Activated CD4-positive, alpha-beta T cell treated with anti-CD3 and anti-CD28 coated beads, Interleukin-2, amount 10 ng/mL, durations not matched to agents 7 days and 5 days (primary cell): Measurements from ENCODE around the gene NOP58. TPM values are rescaled to one million over a fixed set of nuclear protein-coding genes. Genes with fewer than 3 reads are reported as not detected.
"Not testable (repeated sequence)": the region's sequence is repeated elsewhere in the genome, so short reads cannot be mapped to it uniquely, and the experiment has no call there.

Experiments
- CTCF ChIA-PET: fragments of 350-600 bp; sonication (Branson Sonifier 250); formaldehyde crosslinking; loops from one replicate; lab custom pipeline; 2021; ENCODE audit warnings: antibody characterized with exemption; lab: Charles Lee
- POLR2A ChIA-PET: fragments of 350-600 bp; sonication (Branson Sonifier 250); formaldehyde crosslinking; loops from one replicate; lab custom pipeline; 2021; ENCODE audit warnings: antibody characterized with exemption; lab: Charles Lee
- DNase-seq: peaks from one replicate; pipeline ENCODE4 v3.0.0-alpha.2; 2020
- H3K27ac Mint-ChIP-seq: one replicate; pipeline ENCODE4 v1.8.0; 2021; ENCODE audit warnings: mild to moderate bottlenecking, moderate library complexity, mixed read lengths
- H3K27me3 Mint-ChIP-seq: one replicate; pipeline ENCODE4 v1.8.0; 2021; ENCODE audit warnings: mixed read lengths
- H3K36me3 Mint-ChIP-seq: one replicate; pipeline ENCODE4 v1.8.0; 2021; ENCODE audit warnings: low read depth, mixed read lengths
- H3K4me1 Mint-ChIP-seq: one replicate; pipeline ENCODE4 v1.8.0; 2021; ENCODE audit warnings: mixed read lengths
- H3K4me3 Mint-ChIP-seq: one replicate; pipeline ENCODE4 v1.8.0; 2021; ENCODE audit warnings: mild to moderate bottlenecking, moderate library complexity, mixed read lengths
- H3K9me3 Mint-ChIP-seq: one replicate; pipeline ENCODE4 v1.8.0; 2021; ENCODE audit warnings: mixed read lengths
- total RNA-seq, 2 experiments: library from RNA; stranded (reverse); gene quantifications; one replicate each; pipeline ENCODE4 v1.2.3, GENCODE V29; 2021

Gene NOP58
- 100 to 1,000 TPM; 102 to 104 TPM for total RNA-seq

DNA sequence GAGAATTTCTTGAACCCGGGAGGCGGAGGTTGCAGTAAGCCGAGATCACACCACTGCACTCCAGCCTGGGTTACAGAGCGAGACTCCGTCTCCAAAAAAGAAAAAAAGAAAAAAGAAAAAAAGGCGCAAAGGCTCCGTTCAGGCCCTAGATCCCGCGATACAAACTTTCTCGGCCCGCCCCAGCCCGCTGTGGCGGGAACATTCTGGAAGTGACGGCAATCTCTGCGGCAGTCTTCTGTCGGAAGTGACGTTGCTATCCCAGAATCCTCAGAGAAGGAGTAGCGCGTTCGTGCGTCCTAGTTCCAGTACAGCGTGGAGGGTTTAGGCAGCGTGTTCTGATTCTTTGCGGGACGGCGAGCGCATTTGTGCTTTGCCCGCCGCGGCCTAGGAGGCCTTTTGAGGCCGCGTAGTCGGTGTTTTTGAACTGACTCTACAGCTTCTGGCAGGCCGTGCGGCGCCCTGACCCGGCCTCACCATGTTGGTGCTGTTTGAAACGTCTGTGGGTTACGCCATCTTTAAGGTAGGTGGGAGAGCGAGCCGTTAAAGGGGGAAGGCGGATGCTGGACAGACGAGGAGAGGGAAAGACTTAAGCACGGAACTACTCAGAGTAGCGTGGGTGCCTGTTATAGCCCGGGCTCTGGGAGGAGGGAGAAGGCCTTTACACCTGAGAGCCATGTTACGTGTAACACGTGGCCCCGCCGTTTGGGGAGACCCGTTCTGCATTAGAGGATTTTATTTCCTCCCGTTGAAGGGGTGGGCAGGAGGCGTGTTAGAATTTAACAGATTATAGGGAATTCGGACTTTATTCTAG lies at the start of gene NOP58:
Gene NOP58 (plus strand): TSS at position 297 of the 811 bp plus-strand sequence. CDS start 179 bp downstream, at position 476.
- Mint-ChIP-seq H3K36me3 (peaks cover 5% of the 10 kb centered on the region), H3K9me3 (no peaks in the 10 kb centered on the region), H3K4me3 (peak within 1 kb of the TSS; percentile 63), H3K4me1 (peaks cover 19% of the 10 kb centered on the region), H3K27me3 (no peaks in the 10 kb centered on the region), H3K27ac (peak within 1 kb of the TSS; percentile 85)
- CTCF ChIA-PET, result interaction anchor here (0.6 to 1.3 kb wide), 3 partner anchors 11 to 263 kb away, joined by 3 to 5 read pairs (median 4); no protein-coding TSS in a partner anchor
- DNase-seq, result peak; percentile 95
- POLR2A ChIA-PET, result interaction anchor here (0.7 kb wide), 1 partner anchor 11 kb away, joined by 4 read pairs; no protein-coding TSS in a partner anchor

DNA sequence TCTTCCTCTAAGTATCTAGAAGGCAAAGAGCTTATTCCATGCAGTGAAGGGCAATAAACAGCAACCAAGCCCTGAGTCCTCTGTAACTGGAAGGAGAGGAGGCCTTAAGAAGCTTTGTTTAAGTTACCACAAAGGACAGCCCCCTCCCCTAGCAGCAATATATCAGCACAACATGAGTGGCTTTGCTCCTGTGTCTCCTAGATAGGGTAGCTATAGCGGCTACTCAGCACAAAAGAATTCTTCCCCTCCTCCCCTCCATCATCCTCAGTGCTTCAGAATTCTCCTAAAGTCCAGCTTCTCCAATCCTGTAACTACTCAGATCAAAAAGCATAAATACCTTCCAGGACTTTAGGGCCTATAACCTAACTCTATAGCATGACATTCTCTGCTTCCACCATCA lies 43.7 kb upstream of the NOP58 start:
- Mint-ChIP-seq H3K4me1 (peaks cover 15% of the 10 kb centered on the region), H3K9me3 (no peaks in the 10 kb centered on the region), H3K27ac (no peak overlapping the region), H3K4me3 (no peak overlapping the region), H3K27me3 (no peaks in the 10 kb centered on the region), H3K36me3 (peaks cover 35% of the 10 kb centered on the region)
- CTCF ChIA-PET, result interaction anchor here (0.6 to 0.8 kb wide), 3 partner anchors 19 to 1832 kb away, joined by 3 to 7 read pairs (median 4); no protein-coding TSS in a partner anchor
- POLR2A ChIA-PET, result no interaction called here
- no peak for DNase-seq

GRCh38 chr2:202237787-202238233 lies 27.8 kb upstream of the NOP58 start:
- no peak for DNase-seq
- Mint-ChIP-seq H3K4me3 (peak overlapping the region; percentile 88), H3K9me3 (peaks cover 5% of the 10 kb centered on the region), H3K4me1 (peaks cover 37% of the 10 kb centered on the region), H3K27me3 (no peaks in the 10 kb centered on the region), H3K36me3 (peaks cover 4% of the 10 kb centered on the region), H3K27ac (peak overlapping the region; percentile 97)
- ChIA-PET POLR2A (no interaction called here), CTCF (interaction anchor here (1.1 kb wide), 1 partner anchor 35 kb away, joined by 3 read pairs; no protein-coding TSS in a partner anchor)

GRCh38 chr2:202238234-202239197 lies 27.0 kb upstream of the NOP58 start, which contains the start of gene SUMO1:
Gene SUMO1, minus strand, starts transcription at chr2:202238597. Its CDS starts 146 bp downstream, at chr2:202238451.
- peak within 1 kb of the TSS; percentile 88 for H3K4me3 Mint-ChIP-seq
- peak within 1 kb of the TSS; percentile 97 for H3K27ac Mint-ChIP-seq
- peaks cover 31% of the 10 kb centered on the region for H3K4me1 Mint-ChIP-seq
- CTCF ChIA-PET, result interaction anchor here (0.6 to 1.3 kb wide), 2 partner anchors 34 to 120 kb away, joined by 3 read pairs; no protein-coding TSS in a partner anchor
- peaks cover 5% of the 10 kb centered on the region for H3K9me3 Mint-ChIP-seq
- H3K36me3 Mint-ChIP-seq, result peaks cover 4% of the 10 kb centered on the region
- H3K27me3 Mint-ChIP-seq, result no peaks in the 10 kb centered on the region
- peak; percentile 95 for DNase-seq
- POLR2A ChIA-PET, result no interaction called here

- H3K27me3 Mint-ChIP-seq, H3K36me3 Mint-ChIP-seq, H3K4me1 Mint-ChIP-seq, H3K9me3 Mint-ChIP-seq, H3K27ac Mint-ChIP-seq, DNase-seq, POLR2A ChIA-PET, H3K4me3 Mint-ChIP-seq: not testable (repeated sequence)
- CTCF ChIA-PET, result interaction anchor here (0.6 kb wide), 2 partner anchors 17 to 19 kb away, joined by 3 to 5 read pairs; no protein-coding TSS in a partner anchor
Observed at GRCh38 chr2:202247710-202248109, 17.9 kb upstream of the NOP58 start.

GRCh38 chr2:202249521-202250253 lies 15.9 kb upstream of the NOP58 start:
- H3K36me3 Mint-ChIP-seq, result no peaks in the 10 kb centered on the region
- CTCF ChIA-PET, result interaction anchor here (0.6 kb wide), 1 partner anchor 8 kb away, joined by 3 read pairs; no protein-coding TSS in a partner anchor
- no peak overlapping the region for H3K27ac Mint-ChIP-seq

GRCh38 chr2:202251494-202251893 lies 14.1 kb upstream of the NOP58 start:
- H3K27ac Mint-ChIP-seq, result no peak overlapping the region
- H3K9me3 Mint-ChIP-seq, result peaks cover 4% of the 10 kb centered on the region
- no peak overlapping the region for H3K4me3 Mint-ChIP-seq
- H3K36me3 Mint-ChIP-seq, result no peaks in the 10 kb centered on the region
- no peak for DNase-seq
- POLR2A ChIA-PET, result no interaction called here
- CTCF ChIA-PET, result interaction anchor here (0.6 to 0.8 kb wide), 2 partner anchors 10 to 1011 kb away, joined by 4 read pairs; no protein-coding TSS in a partner anchor
- H3K27me3 Mint-ChIP-seq, result peaks cover 4% of the 10 kb centered on the region
- peaks cover 6% of the 10 kb centered on the region for H3K4me1 Mint-ChIP-seq

More at GRCh38 chr2:202249521-202250253, 15.9 kb upstream of the NOP58 start:
- Mint-ChIP-seq H3K4me3 (no peak overlapping the region), H3K9me3 (peaks cover 4% of the 10 kb centered on the region), H3K27me3 (peaks cover 6% of the 10 kb centered on the region), H3K4me1 (peaks cover 6% of the 10 kb centered on the region)
- POLR2A ChIA-PET, result no interaction called here
- no peak for DNase-seq

GRCh38 chr2:202261531-202261930 lies 4.0 kb upstream of the NOP58 start:
- no peak overlapping the region for H3K27ac Mint-ChIP-seq
- no peaks in the 10 kb centered on the region for H3K27me3 Mint-ChIP-seq
- POLR2A ChIA-PET, result no interaction called here
- no peak for DNase-seq
- no peaks in the 10 kb centered on the region for H3K9me3 Mint-ChIP-seq
- CTCF ChIA-PET, result no interaction called here
- H3K4me1 Mint-ChIP-seq, result peaks cover 7% of the 10 kb centered on the region
- no peaks in the 10 kb centered on the region for H3K36me3 Mint-ChIP-seq
- no peak overlapping the region for H3K4me3 Mint-ChIP-seq

GRCh38 chr2:202267495-202267894 lies 1.9 kb downstream of the NOP58 start:
- Mint-ChIP-seq H3K4me1 (peaks cover 26% of the 10 kb centered on the region), H3K27ac (no peak overlapping the region), H3K27me3 (no peaks in the 10 kb centered on the region), H3K36me3 (peaks cover 5% of the 10 kb centered on the region), H3K4me3 (no peak overlapping the region), H3K9me3 (no peaks in the 10 kb centered on the region)
- DNase-seq, result peak; percentile 30
- ChIA-PET POLR2A (no interaction called here), CTCF (interaction anchor here (1.0 to 2.4 kb wide), 3 partner anchors 9 to 37 kb away, joined by 3 to 9 read pairs (median 3); no protein-coding TSS in a partner anchor)

DNA sequence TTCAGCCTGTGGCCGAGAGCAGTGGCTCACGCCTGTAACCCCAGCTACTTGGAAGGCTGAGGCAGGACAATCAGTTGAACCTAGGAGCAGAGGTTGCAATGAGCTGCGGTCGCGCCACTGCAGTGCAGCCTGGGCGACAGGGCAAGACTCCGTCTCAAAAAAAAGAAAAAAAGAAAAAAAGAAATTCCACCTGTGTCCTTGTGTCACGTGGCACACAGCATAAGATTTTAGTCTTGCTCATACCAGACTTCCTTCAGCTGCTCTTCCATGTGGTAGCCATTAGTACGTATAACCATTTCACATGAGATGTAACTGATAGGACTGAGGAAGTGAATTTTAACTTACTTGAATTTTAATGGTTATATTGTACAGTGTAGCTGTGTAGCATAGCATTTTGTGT lies 4.0 kb downstream of the NOP58 start:
- Mint-ChIP-seq H3K27ac (peak overlapping the region; percentile 80), H3K9me3 (no peaks in the 10 kb centered on the region), H3K4me3 (peak overlapping the region; percentile 44), H3K36me3 (peaks cover 5% of the 10 kb centered on the region), H3K27me3 (no peaks in the 10 kb centered on the region), H3K4me1 (peaks cover 26% of the 10 kb centered on the region)
- CTCF ChIA-PET, result interaction anchor here (0.6 to 0.8 kb wide), 2 partner anchors 8 to 90 kb away, joined by 3 read pairs; no protein-coding TSS in a partner anchor
- POLR2A ChIA-PET, result interaction anchor here (0.6 kb wide), 1 partner anchor 29 kb away, joined by 3 read pairs; no protein-coding TSS in a partner anchor
- DNase-seq, result no peak

DNA sequence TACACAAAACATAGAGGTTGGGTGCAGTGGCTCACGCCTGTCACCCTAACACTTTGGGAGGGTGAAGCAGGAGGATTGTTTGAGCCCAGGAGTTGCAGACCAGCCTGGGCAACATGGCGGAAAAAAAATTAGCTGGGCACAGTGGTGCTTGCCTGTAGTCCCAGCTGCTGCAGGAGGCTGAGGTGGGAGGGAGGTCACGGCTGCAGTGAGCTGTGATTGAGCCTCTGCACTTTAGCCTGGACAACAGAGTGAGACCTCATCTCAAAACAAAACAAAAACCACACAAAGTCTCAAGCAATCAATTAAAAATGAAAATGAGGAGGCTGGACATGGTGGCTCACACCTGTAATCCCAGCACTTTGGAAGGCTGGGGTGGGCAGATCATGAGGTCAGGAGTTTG lies 4.9 kb downstream of the NOP58 start:
- POLR2A ChIA-PET, result interaction anchor here (0.6 kb wide), 1 partner anchor 89 kb away, joined by 10 read pairs; no protein-coding TSS in a partner anchor
- H3K4me1 Mint-ChIP-seq, result peaks cover 29% of the 10 kb centered on the region
- CTCF ChIA-PET, result no interaction called here
- H3K4me3 Mint-ChIP-seq, result peak overlapping the region; percentile 46
- H3K27me3 Mint-ChIP-seq, result no peaks in the 10 kb centered on the region
- H3K36me3 Mint-ChIP-seq, result peaks cover 9% of the 10 kb centered on the region
- H3K27ac Mint-ChIP-seq, result peak overlapping the region; percentile 80
- no peaks in the 10 kb centered on the region for H3K9me3 Mint-ChIP-seq
- DNase-seq, result no peak
